Effector memory CD4-positive, alpha-beta T cell (primary cell): ENCODE results near the gene RHBDF1.

Experiments used
- DNase-seq, 3 donors: peaks; one replicate each; pipeline ENCODE4 v3.0.0-alpha.2; 2020
- H3K27ac ChIP-seq: 2 replicates; pipeline ENCODE4 v1.7.0; 2013; ENCODE audit warnings: mild to moderate bottlenecking, low read length, moderate library complexity; ENCODE audit not compliant: insufficient read depth, poor library complexity, severe bottlenecking
- H3K27me3 ChIP-seq: replicated peaks from 2 replicates; pipeline ENCODE4 v1.7.0; 2013; ENCODE audit warnings: mild to moderate bottlenecking, low read length; ENCODE audit not compliant: insufficient read depth, control insufficient read depth, poor library complexity, severe bottlenecking
- H3K36me3 ChIP-seq: 2 replicates; pipeline ENCODE4 v1.7.0; 2013; ENCODE audit warnings: mild to moderate bottlenecking, low read length, moderate library complexity; ENCODE audit not compliant: control insufficient read depth, insufficient read depth
- H3K4me1 ChIP-seq: 2 replicates; pipeline ENCODE4 v1.7.0; 2013; ENCODE audit warnings: low read length, mild to moderate bottlenecking; ENCODE audit not compliant: control insufficient read depth, insufficient read depth, poor library complexity, severe bottlenecking
- H3K4me3 ChIP-seq: 2 replicates; pipeline ENCODE4 v1.7.0; 2013; ENCODE audit warnings: low read length, low read depth, mild to moderate bottlenecking; ENCODE audit not compliant: insufficient read depth, poor library complexity, severe bottlenecking
- H3K9me3 ChIP-seq: 2 replicates; pipeline ENCODE4 v1.7.0; 2013; ENCODE audit warnings: mild to moderate bottlenecking, low read length, moderate library complexity; ENCODE audit not compliant: control insufficient read depth
- total RNA-seq, 3 donors: gene quantifications; one replicate each; lab custom pipeline; 2026; lab: John Stamatoyannopoulos, UW

The RHBDF1 gene
- total RNA-seq: 0.17 to 0.19 (median 0.17) reads per million in 3 donors

- H3K4me3 ChIP-seq: no peak within 1 kb of the TSS
- H3K27me3 ChIP-seq: peaks cover 7% of the 10 kb centered on the region
- no peak within 1 kb of the TSS for H3K27ac ChIP-seq
- H3K4me1 ChIP-seq: peaks cover 15% of the 10 kb centered on the region
- H3K9me3 ChIP-seq: no peaks in the 10 kb centered on the region
- DNase-seq: no peak
- H3K36me3 ChIP-seq: no peaks in the 10 kb centered on the region
Observed at GRCh38 chr16:72561-73548, at the start of gene RHBDF1. Gene RHBDF1 (minus strand): TSS chr16:72631. CDS start chr16:65015, 7,616 bp downstream.

- H3K9me3 ChIP-seq: no peaks in the 10 kb centered on the region
- no peak for DNase-seq
- peaks cover 3% of the 10 kb centered on the region for H3K36me3 ChIP-seq
- H3K4me3 ChIP-seq: no peak overlapping the region
- H3K27me3 ChIP-seq: no peaks in the 10 kb centered on the region
- H3K27ac ChIP-seq: no peak overlapping the region
- no peaks in the 10 kb centered on the region for H3K4me1 ChIP-seq
Observed at GRCh38 chr16:120756-121155, 48.3 kb upstream of the RHBDF1 start.

DNA sequence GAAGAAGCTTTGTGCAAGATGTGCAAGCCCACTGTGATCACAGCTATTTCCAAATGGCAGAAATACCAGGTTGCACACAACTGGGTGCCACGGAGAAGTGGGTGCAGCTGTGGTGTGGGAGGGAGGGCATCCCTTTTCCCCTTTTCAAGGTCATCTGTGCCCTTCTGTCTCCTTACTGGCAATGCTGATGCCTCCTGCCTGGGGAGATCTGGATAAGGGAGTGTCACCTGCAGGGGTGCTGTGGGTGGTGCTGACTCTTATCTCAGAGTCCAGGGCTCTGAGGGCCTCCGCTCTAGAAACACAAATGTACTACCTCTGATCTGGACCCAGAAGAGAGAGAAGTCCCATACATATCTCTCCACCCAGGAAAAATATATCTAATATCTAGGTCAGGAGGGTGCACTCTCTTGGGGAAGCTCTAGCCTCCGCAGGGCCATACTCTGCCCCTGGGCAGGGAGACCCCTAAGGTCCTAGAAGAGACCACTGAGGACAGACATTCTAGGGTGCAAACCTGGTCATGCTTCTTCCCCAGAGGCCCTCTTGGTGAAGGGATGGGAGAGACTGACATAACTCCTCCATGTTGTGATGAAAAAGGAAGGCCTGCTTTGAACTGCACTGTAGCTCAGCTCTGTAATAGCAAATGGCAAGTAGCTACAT is 47.5 kb upstream of the RHBDF1 start:
- no peaks in the 10 kb centered on the region for H3K27me3 ChIP-seq
- no peaks in the 10 kb centered on the region for H3K9me3 ChIP-seq
- H3K4me3 ChIP-seq: no peak overlapping the region
- DNase-seq: no peak
- peaks cover 3% of the 10 kb centered on the region for H3K36me3 ChIP-seq
- H3K27ac ChIP-seq: no peak overlapping the region
- H3K4me1 ChIP-seq: no peaks in the 10 kb centered on the region

- peaks cover 3% of the 10 kb centered on the region for H3K36me3 ChIP-seq
- H3K27ac ChIP-seq: no peak overlapping the region
- no peak overlapping the region for H3K4me3 ChIP-seq
- no peak for DNase-seq
- H3K4me1 ChIP-seq: no peaks in the 10 kb centered on the region
- H3K9me3 ChIP-seq: no peaks in the 10 kb centered on the region
- no peaks in the 10 kb centered on the region for H3K27me3 ChIP-seq
Observed at GRCh38 chr16:119295-119694, 46.9 kb upstream of the RHBDF1 start.

- H3K36me3 ChIP-seq: peaks cover 3% of the 10 kb centered on the region
Observed at GRCh38 chr16:118857-119256, 46.4 kb upstream of the RHBDF1 start.

DNA sequence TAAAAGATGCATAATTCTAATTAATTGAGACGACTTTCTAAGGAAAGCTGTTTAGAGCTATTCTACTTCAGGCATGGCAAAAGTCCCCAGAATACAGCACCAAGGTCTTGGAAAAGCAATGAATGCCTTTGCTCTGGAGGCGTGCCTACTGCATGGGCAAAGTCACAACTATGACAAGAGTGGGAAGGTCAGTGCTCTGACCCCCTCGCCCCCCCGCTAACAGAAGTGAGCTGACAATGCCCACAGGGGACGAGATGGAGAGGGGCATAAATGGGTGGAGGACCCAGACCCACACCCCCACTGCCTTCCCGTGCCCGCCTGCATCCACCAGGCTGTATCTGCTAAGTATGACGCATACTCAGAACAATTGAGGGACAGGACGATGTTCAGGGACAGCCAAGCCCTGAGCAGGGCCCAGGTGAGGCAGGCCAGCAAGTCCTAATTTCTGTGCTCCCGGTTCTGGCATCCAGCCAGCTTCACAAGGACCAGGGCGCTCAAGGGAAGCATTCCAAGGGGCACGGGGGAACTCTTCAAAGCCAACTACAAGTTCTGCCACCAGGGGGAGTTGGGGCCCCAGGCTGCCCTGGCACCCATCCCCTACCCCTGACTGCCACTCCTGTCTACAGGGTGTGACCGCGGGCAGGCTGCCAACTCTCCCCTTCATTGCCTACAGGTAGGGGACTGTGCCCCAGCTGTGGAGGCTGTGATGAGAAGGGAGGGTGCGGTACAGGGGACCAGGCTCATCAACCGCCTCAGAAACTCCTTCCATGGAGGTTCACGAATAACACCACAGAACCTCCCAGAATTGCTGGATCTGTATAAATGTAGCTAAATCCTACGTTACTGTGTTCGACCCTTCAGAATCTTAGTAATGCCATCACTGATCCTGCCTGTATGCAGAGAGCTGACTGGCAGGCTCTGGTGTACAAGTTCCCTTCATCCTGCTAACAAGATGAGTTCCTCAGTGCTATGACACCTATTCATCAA is 45.2 kb upstream of the RHBDF1 start:
- DNase-seq: peak; percentile 35 to 46 (median 36)
- H3K27ac ChIP-seq: no peak overlapping the region
- H3K4me3 ChIP-seq: no peak overlapping the region
- H3K4me1 ChIP-seq: no peaks in the 10 kb centered on the region
- no peaks in the 10 kb centered on the region for H3K27me3 ChIP-seq
- H3K9me3 ChIP-seq: no peaks in the 10 kb centered on the region
- H3K36me3 ChIP-seq: peaks cover 3% of the 10 kb centered on the region

More at GRCh38 chr16:118857-119256, 46.4 kb upstream of the RHBDF1 start:
- DNase-seq: no peak
- H3K4me1 ChIP-seq: no peaks in the 10 kb centered on the region
- no peaks in the 10 kb centered on the region for H3K27me3 ChIP-seq
- no peak overlapping the region for H3K27ac ChIP-seq
- no peak overlapping the region for H3K4me3 ChIP-seq
- no peaks in the 10 kb centered on the region for H3K9me3 ChIP-seq

DNA sequence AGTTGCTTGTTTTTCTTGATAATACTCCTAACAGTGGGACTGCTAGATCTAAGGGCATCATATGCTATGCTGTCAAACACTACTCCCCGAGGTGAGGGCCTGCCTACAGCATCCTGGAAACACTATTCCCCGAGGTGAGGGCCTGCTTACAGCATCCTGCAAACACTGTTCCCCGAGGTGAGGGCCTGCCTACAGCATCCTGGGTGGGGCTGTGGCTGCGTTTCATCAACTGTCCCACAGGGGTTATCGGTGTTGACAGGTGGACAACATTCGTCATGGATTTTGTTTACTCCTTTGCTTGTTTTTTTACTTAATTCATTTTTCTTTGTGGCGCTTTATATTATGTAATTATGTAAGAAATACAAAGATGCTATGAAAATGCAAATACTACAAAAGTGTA is 43.6 kb upstream of the RHBDF1 start:
- Histone ChIP-seq H3K4me1 (no peaks in the 10 kb centered on the region), H3K27ac (no peak overlapping the region), H3K27me3 (no peaks in the 10 kb centered on the region), H3K36me3 (peaks cover 12% of the 10 kb centered on the region), H3K4me3 (no peak overlapping the region), H3K9me3 (no peaks in the 10 kb centered on the region)
- DNase-seq: no peak

DNA sequence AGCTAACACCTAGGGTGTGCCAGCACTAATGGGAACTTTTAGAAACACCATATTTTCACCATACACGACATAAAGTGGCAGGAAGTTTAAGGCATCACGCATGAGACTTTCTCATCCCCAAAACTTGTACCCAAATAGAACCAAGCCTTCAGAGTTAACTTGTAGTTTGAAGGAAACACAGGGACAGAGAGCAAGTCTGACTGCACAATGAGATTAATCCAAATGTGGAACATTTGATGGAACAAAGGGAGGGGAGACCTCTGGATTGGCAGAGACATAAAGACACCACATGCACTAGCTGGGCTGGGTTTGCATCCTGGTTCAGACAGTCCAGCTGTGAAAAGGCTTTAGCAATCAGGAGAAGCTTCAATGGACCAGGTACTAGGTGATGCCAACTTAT is 41.9 kb upstream of the RHBDF1 start:
- no peak overlapping the region for H3K27ac ChIP-seq
- no peak for DNase-seq
- H3K4me3 ChIP-seq: no peak overlapping the region
- no peaks in the 10 kb centered on the region for H3K4me1 ChIP-seq
- no peaks in the 10 kb centered on the region for H3K9me3 ChIP-seq
- no peaks in the 10 kb centered on the region for H3K27me3 ChIP-seq
- H3K36me3 ChIP-seq: peaks cover 17% of the 10 kb centered on the region

- Histone ChIP-seq H3K4me1 (no peaks in the 10 kb centered on the region), H3K27ac (no peak overlapping the region), H3K36me3 (peaks cover 17% of the 10 kb centered on the region), H3K4me3 (no peak overlapping the region), H3K27me3 (no peaks in the 10 kb centered on the region), H3K9me3 (no peaks in the 10 kb centered on the region)
- DNase-seq: no peak
Observed at GRCh38 chr16:112153-112840, 39.9 kb upstream of the RHBDF1 start.
